B cell (primary cell): ENCODE measurements around the gene C8A. TPM values are rescaled to one million over a fixed set of nuclear protein-coding genes. Genes with fewer than 3 reads are reported as not detected.

ENCODE experiments used
- ATAC-seq: fragments of 200-7000 bp; cut with Tn5 transposase; one replicate; pipeline ENCODE4 v1.10.0; 2021; ENCODE audit warnings: low read depth, mild to moderate bottlenecking, moderate number of reproducible peaks, moderate library complexity
- CTCF ChIA-PET: fragments of 350-600 bp; sonication (Branson Sonifier 250); formaldehyde crosslinking; loops from one replicate; lab custom pipeline; 2021; ENCODE audit warnings: antibody characterized with exemption, inconsistent platforms; lab: Charles Lee
- POLR2A ChIA-PET: fragments of 350-600 bp; sonication (Branson Sonifier 250); formaldehyde crosslinking; loops from one replicate; lab custom pipeline; 2021; ENCODE audit warnings: antibody characterized with exemption; lab: Charles Lee
- DNase-seq: peaks from one replicate; pipeline ENCODE4 v3.0.0; 2013
- H2AFZ ChIP-seq: 2 replicates; pipeline ENCODE4 v1.6.1; 2012; ENCODE audit warnings: mild to moderate bottlenecking, low read depth, low read length; ENCODE audit not compliant: insufficient read depth, poor library complexity, severe bottlenecking
- H3K27ac ChIP-seq, 2 donors: 1 replicate in 1 of 2; 2 replicates in 1 of 2; pipeline ENCODE4 v1.5.1; 2012 to 2013; ENCODE audit warnings: low read length in 2 of 2, mild to moderate bottlenecking in 2 of 2, moderate library complexity in 1 of 2
- H3K27me3 ChIP-seq, 4 experiments: fragments of 200-600 bp in 1 of 4; sonication (generic) in 1 of 4; replicated peaks in 1 of 4; 1 replicate in 2 of 4; 2 replicates in 2 of 4; pipeline versions ENCODE4 v1.6.1 to v1.7.0; 2013 to 2016; ENCODE audit warnings: low read length in 3 of 4, mild to moderate bottlenecking in 2 of 4, mixed read lengths in 1 of 4, moderate library complexity in 1 of 4; ENCODE audit not compliant: insufficient read depth in 4 of 4, control insufficient read depth in 3 of 4; ENCODE audit errors: control extremely low read depth in 1 of 4
- H3K36me3 ChIP-seq, 2 experiments: replicated peaks in 1 of 2; 1 replicate in 1 of 2; 2 replicates in 1 of 2; pipeline versions ENCODE4 v1.6.1 to v1.7.1; 2013; ENCODE audit warnings: low read length in 1 of 2; ENCODE audit not compliant: insufficient read depth in 2 of 2, control insufficient read depth in 1 of 2; ENCODE audit errors: control extremely low read depth in 1 of 2, extremely low read depth in 1 of 2
- H3K4me1 ChIP-seq, 2 donors: fragments of 200-600 bp in 1 of 2; sonication (generic) in 1 of 2; 1 replicate in 1 of 2; 2 replicates in 1 of 2; pipeline versions ENCODE4 v1.5.1 to v1.6.1; 2013 to 2017; ENCODE audit warnings: low read length in 2 of 2; ENCODE audit not compliant: control insufficient read depth in 2 of 2, insufficient read depth in 2 of 2
- H3K4me2 ChIP-seq: replicated peaks from 2 replicates; pipeline ENCODE3; 2012; ENCODE audit warnings: mild to moderate bottlenecking, low read depth, low read length; ENCODE audit not compliant: poor library complexity, severe bottlenecking
- H3K4me3 ChIP-seq, 5 experiments: fragments of 200-600 bp in 1 of 5; sonication (generic) in 1 of 5; 1 replicate in 3 of 5; 2 replicates in 2 of 5; pipeline versions ENCODE4 v1.5.1 to v1.7.0; 2011 to 2016; ENCODE audit warnings: low read length in 4 of 5, mild to moderate bottlenecking in 4 of 5, low read depth in 2 of 5, control low read depth in 1 of 5, moderate library complexity in 1 of 5; ENCODE audit not compliant: insufficient read depth in 1 of 5; ENCODE audit errors: control extremely low read depth in 1 of 5, extremely low read depth in 1 of 5
- H3K79me2 ChIP-seq: fragments of 200-600 bp; sonication (generic); one replicate; pipeline ENCODE4 v1.6.0; 2016; ENCODE audit warnings: low read length; ENCODE audit not compliant: control insufficient read depth, insufficient read depth
- H3K9ac ChIP-seq: fragments of 200-600 bp; sonication (generic); 2 replicates; pipeline ENCODE4 v1.6.1; 2017; ENCODE audit warnings: mild to moderate bottlenecking, low read length, moderate library complexity
- H3K9me3 ChIP-seq, 3 donors: one replicate each; pipeline versions ENCODE4 v1.6.1 to v1.7.1; 2013; ENCODE audit warnings: low read length in 2 of 3; ENCODE audit not compliant: control insufficient read depth in 2 of 3, insufficient read depth in 1 of 3; ENCODE audit errors: control extremely low read depth in 1 of 3
- H4K20me1 ChIP-seq: 2 replicates; pipeline ENCODE4 v1.6.0; 2012; ENCODE audit warnings: mild to moderate bottlenecking, low read length; ENCODE audit not compliant: insufficient read depth, control insufficient read depth, poor library complexity, severe bottlenecking
- H3K27ac Mint-ChIP-seq: one replicate; pipeline ENCODE4 v1.8.0; 2021; ENCODE audit warnings: mixed read lengths
- H3K27me3 Mint-ChIP-seq: one replicate; pipeline ENCODE4 v1.8.0; 2021; ENCODE audit warnings: mixed read lengths
- H3K4me1 Mint-ChIP-seq: one replicate; pipeline ENCODE4 v1.8.0; 2021; ENCODE audit warnings: mixed read lengths
- H3K4me3 Mint-ChIP-seq: one replicate; pipeline ENCODE4 v1.8.0; 2021; ENCODE audit warnings: mixed read lengths
- H3K9me3 Mint-ChIP-seq: one replicate; pipeline ENCODE4 v1.8.0; 2022; ENCODE audit warnings: mixed read lengths; ENCODE audit not compliant: insufficient read depth
- EZH2 ChIP-seq: IDR thresholded peaks from 2 replicates; pipeline ENCODE4 v1.6.1; 2012; ENCODE audit warnings: borderline replicate concordance, low read depth, mild to moderate bottlenecking, moderate library complexity, low read length; ENCODE audit not compliant: insufficient read depth, poor library complexity, severe bottlenecking
- WGBS: methylation state at CpG from one replicate; pipeline ENCODE4 v1.1.5; 2013; ENCODE audit warnings: missing lambda C conversion rate; ENCODE audit not compliant: insufficient coverage; 5-methylcytosine and 5-hydroxymethylcytosine counted together
- intact Hi-C: fragments of 100-400 bp; cut with micrococcal nuclease; formaldehyde crosslinking; loops from one replicate; pipeline ENCODE4 v1.10.0; 2022
- polyA plus RNA-seq: library from polyadenylated mRNA; depleted of rRNA; stranded (reverse); fragments of >200 nt; gene quantifications from 2 replicates; pipeline ENCODE4 v1.2.3, GENCODE V29; 2012
- total RNA-seq, 2 donors: library from RNA; stranded (reverse); fragments of 120-200 nt in 1 of 2; gene quantifications; 1 replicate in 1 of 2; 2 replicates in 1 of 2; pipeline versions ENCODE4 v1.2.3 to v1.2.4, GENCODE V29; 2013 to 2022
- TF ChIP-seq, protein P1 (sequence below): fragments of 200-600 bp; IDR thresholded peaks from one replicate; pipeline ENCODE4 v1.8.0; 2022; ENCODE audit warnings: antibody characterized with exemption, mild to moderate bottlenecking

The C8A gene
- total and polyA plus RNA-seq, 2 donors (not counting 1 experiment from before 2014, with no cell fraction given), result not detected

DNA sequence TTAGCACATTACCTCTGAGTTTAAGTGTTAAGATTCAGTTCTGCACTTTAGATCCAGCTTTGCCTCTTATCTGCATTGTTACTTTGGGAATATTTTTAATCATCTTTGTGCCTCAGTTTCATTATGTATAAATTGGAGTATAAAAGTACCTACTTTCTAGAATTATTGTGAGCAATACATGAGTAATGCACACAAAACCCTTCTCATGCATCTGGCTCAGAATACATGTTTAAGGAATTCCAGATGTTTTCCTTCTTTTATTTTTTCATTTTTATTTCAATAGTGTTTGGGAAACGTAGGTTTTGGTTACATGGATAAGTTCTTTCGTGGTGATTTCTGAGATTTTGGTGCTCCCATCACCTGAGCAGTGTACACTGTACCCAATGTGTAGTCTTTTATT lies 14.2 kb downstream of the C8A start:
- Histone ChIP-seq H3K27ac (no peak overlapping the region), H3K36me3 (no peaks in the 10 kb centered on the region), H3K9ac (no peak overlapping the region), H3K27me3 (peaks cover 0 to 3% (median 0%) of the 10 kb centered on the region in 4 experiments), H3K79me2 (no peaks in the 10 kb centered on the region), H3K4me3 (no peak overlapping the region), H3K4me1 (no peaks in the 10 kb centered on the region), H3K4me2 (no peak overlapping the region), H2AFZ (no peak overlapping the region), H4K20me1 (no peaks in the 10 kb centered on the region), H3K9me3 (no peaks in the 10 kb centered on the region)
- intact Hi-C loops, result no loop called here
- ATAC-seq (no peak), DNase-seq (no peak)
- ChIA-PET POLR2A (no interaction called here), CTCF (no interaction called here)
- TF ChIP-seq, protein P1, sequence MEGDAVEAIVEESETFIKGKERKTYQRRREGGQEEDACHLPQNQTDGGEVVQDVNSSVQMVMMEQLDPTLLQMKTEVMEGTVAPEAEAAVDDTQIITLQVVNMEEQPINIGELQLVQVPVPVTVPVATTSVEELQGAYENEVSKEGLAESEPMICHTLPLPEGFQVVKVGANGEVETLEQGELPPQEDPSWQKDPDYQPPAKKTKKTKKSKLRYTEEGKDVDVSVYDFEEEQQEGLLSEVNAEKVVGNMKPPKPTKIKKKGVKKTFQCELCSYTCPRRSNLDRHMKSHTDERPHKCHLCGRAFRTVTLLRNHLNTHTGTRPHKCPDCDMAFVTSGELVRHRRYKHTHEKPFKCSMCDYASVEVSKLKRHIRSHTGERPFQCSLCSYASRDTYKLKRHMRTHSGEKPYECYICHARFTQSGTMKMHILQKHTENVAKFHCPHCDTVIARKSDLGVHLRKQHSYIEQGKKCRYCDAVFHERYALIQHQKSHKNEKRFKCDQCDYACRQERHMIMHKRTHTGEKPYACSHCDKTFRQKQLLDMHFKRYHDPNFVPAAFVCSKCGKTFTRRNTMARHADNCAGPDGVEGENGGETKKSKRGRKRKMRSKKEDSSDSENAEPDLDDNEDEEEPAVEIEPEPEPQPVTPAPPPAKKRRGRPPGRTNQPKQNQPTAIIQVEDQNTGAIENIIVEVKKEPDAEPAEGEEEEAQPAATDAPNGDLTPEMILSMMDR, result no peak
- TF ChIP-seq EZH2, result no peak
- no CpG with 5 or more reads among the region's 2 CpGs for WGBS
- peaks cover 13% of the 10 kb centered on the region for H3K27me3 Mint-ChIP-seq
- no peak overlapping the region for H3K27ac Mint-ChIP-seq
- no peaks in the 10 kb centered on the region for H3K9me3 Mint-ChIP-seq
- H3K4me3 Mint-ChIP-seq, result no peak overlapping the region
- no peaks in the 10 kb centered on the region for H3K4me1 Mint-ChIP-seq

DNA sequence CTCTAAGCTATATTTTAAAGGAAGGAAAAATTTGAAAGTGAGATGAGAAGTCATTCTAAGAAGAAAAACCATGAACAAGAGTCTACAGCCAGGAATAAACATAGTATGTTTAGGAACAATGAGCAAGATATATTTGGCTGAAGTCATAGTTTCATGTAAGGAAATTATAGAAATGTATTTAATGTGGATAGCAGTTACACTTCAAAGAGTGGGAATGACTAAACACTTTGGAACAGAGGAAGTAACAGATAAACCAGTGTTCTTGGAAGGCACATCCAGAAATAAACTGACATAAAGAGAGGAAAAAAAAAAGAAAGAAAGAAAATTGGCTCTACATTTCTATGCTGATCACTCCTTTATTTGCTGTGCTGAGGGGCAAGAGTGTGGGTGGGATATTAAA lies 18.0 kb downstream of the C8A start:
- H3K27me3 Mint-ChIP-seq, result peaks cover 20% of the 10 kb centered on the region
- TF ChIP-seq EZH2, result no peak
- no peaks in the 10 kb centered on the region for H4K20me1 ChIP-seq
- H3K79me2 ChIP-seq, result no peaks in the 10 kb centered on the region
- no peak overlapping the region for H3K4me3 ChIP-seq
- no peaks in the 10 kb centered on the region for H3K9me3 Mint-ChIP-seq
- no peak overlapping the region for H2AFZ ChIP-seq
- no peak overlapping the region for H3K4me2 ChIP-seq
- H3K27ac ChIP-seq, result no peak overlapping the region
- no peaks in the 10 kb centered on the region for H3K9me3 ChIP-seq
- H3K4me3 Mint-ChIP-seq, result no peak overlapping the region
- ChIA-PET POLR2A (no interaction called here), CTCF (no interaction called here)
- peaks cover 0 to 3% (median 0%) of the 10 kb centered on the region in 4 experiments for H3K27me3 ChIP-seq
- H3K4me1 Mint-ChIP-seq, result no peaks in the 10 kb centered on the region
- no peaks in the 10 kb centered on the region for H3K4me1 ChIP-seq
- H3K36me3 ChIP-seq, result no peaks in the 10 kb centered on the region
- ATAC-seq (no peak), DNase-seq (no peak)
- intact Hi-C loops, result no loop called here
- no peak overlapping the region for H3K9ac ChIP-seq
- no peak overlapping the region for H3K27ac Mint-ChIP-seq
